Hematopoietic multipotent progenitor cell treated with erythropoietin and hydrocortisone succinate and interleukin-3 and kit ligand, for 8 days (in vitro differentiated cells): ENCODE data around the gene IL25.

Experiments used
- DNase-seq: peaks from one replicate; pipeline ENCODE4 v3.0.0-alpha.2; 2015

Gene IL25

GRCh38 chr14:23354990-23355389 lies 17.6 kb upstream of the IL25 start:
- no peak for DNase-seq

GRCh38 chr14:23355871-23356435 lies 16.7 kb upstream of the IL25 start:
- no peak for DNase-seq

GRCh38 chr14:23356662-23357061 lies 15.9 kb upstream of the IL25 start:
- no peak for DNase-seq

GRCh38 chr14:23357261-23357660 lies 15.3 kb upstream of the IL25 start:
- no peak for DNase-seq

GRCh38 chr14:23358042-23358441 lies 14.6 kb upstream of the IL25 start:
- no peak for DNase-seq

GRCh38 chr14:23358553-23359166 lies 13.9 kb upstream of the IL25 start:
- DNase-seq, result no peak

- DNase-seq, result no peak
These were observed 13.4 kb upstream of the IL25 start for GRCh38 chr14:23359167-23359626.

GRCh38 chr14:23359722-23360447 lies 12.7 kb upstream of the IL25 start:
- DNase-seq, result no peak

- no peak for DNase-seq
These were observed 12.1 kb upstream of the IL25 start for GRCh38 chr14:23360496-23360895.

- no peak for DNase-seq
These were observed 11.3 kb upstream of the IL25 start for GRCh38 chr14:23361320-23361719.

- no peak for DNase-seq
These were observed 10.8 kb upstream of the IL25 start for GRCh38 chr14:23361763-23362162.

GRCh38 chr14:23362200-23362599 lies 10.4 kb upstream of the IL25 start:
- DNase-seq, result no peak

- DNase-seq, result no peak
These were observed 8.2 kb upstream of the IL25 start for GRCh38 chr14:23364164-23365035.

GRCh38 chr14:23365036-23365731 lies 7.4 kb upstream of the IL25 start, which contains the start of gene EFS:
Gene EFS (minus strand): TSS chr14:23365172. CDS start chr14:23365025, 147 bp downstream.
- DNase-seq, result no peak

GRCh38 chr14:23365732-23366425 lies 6.7 kb upstream of the IL25 start:
- no peak for DNase-seq

- DNase-seq, result no peak
These were observed 6.1 kb upstream of the IL25 start for GRCh38 chr14:23366426-23366921.

GRCh38 chr14:23370221-23370620 lies 2.4 kb upstream of the IL25 start:
- DNase-seq, result no peak

- no peak for DNase-seq
These were observed 744 bp upstream of the IL25 start for GRCh38 chr14:23371865-23372264.

- DNase-seq, result no peak
These were observed 432 bp downstream of the IL25 start for GRCh38 chr14:23373041-23373440.

- DNase-seq, result no peak
These were observed 3.1 kb downstream of the IL25 start for GRCh38 chr14:23375527-23376251.
